ENCODE measurements around the gene CHD9.

CHD9 gene

GRCh38 chr16:53357208-53357586 is 302.4 kb downstream of the CHD9 start (continued):
- TF ChIP-seq, protein P1, sequence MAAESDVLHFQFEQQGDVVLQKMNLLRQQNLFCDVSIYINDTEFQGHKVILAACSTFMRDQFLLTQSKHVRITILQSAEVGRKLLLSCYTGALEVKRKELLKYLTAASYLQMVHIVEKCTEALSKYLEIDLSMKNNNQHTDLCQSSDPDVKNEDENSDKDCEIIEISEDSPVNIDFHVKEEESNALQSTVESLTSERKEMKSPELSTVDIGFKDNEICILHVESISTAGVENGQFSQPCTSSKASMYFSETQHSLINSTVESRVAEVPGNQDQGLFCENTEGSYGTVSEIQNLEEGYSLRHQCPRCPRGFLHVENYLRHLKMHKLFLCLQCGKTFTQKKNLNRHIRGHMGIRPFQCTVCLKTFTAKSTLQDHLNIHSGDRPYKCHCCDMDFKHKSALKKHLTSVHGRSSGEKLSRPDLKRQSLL (tag by site-specific recombination; IDR thresholded peaks at IDR 0.05) = no peak
- no peak for TF ChIP-seq ZXDB (tag by site-specific recombination; IDR thresholded peaks at IDR 0.05)
- TF ChIP-seq ZNF600 (tag by site-specific recombination; IDR thresholded peaks at IDR 0.05) = no peak
- TF ChIP-seq ZNF324 (tag by site-specific recombination; IDR thresholded peaks at IDR 0.05) = no peak

DNA sequence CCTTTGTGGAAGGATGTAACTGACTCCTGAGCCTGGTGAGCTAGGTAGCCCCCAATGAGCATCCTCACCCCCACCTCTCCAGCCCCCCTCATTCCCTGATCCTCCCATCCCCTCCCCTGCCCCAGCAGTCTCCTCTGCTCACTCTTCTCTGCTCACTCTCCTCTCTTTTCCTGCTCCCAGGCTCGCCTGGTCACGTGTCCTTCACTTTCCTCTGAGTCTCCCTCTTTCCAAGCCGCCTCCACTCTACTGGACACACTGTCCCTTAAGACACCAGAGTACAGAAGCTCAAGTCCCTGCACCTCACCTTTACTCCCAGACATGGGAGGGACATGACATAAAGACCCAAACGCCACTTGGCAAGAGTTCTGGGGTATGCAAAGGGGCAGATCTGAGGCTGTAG is 303.2 kb downstream of the CHD9 start:
- Histone ChIP-seq H3K27ac (ENCODE audit: extremely low read depth, low read depth, low read length) (no peak overlapping the region), H3K4me1 (ENCODE audit: control insufficient read depth, insufficient read depth, low read length) (no peaks in the 10 kb centered on the region), H3K4me3 (ENCODE audit: low read depth, low read length) (no peak overlapping the region), H3K9me3 (ENCODE audit: control insufficient read depth, insufficient read depth, low read depth, low read length) (no peaks in the 10 kb centered on the region), H3K36me3 (ENCODE audit: control insufficient read depth in 2 of 2, insufficient read depth in 1 of 2, low read length in 2 of 2) (no peaks in the 10 kb centered on the region)
- TF ChIP-seq ZNF660 (tag by site-specific recombination; IDR thresholded peaks at IDR 0.05) = no peak
- no peak for TF ChIP-seq SETDB1 (IDR thresholded peaks at IDR 0.05; ENCODE audit: insufficient read length, low read length)
- no peak for TF ChIP-seq ZNF560 (tag by site-specific recombination; IDR thresholded peaks at IDR 0.05; ENCODE audit: borderline replicate concordance)
- TF ChIP-seq, protein P2, sequence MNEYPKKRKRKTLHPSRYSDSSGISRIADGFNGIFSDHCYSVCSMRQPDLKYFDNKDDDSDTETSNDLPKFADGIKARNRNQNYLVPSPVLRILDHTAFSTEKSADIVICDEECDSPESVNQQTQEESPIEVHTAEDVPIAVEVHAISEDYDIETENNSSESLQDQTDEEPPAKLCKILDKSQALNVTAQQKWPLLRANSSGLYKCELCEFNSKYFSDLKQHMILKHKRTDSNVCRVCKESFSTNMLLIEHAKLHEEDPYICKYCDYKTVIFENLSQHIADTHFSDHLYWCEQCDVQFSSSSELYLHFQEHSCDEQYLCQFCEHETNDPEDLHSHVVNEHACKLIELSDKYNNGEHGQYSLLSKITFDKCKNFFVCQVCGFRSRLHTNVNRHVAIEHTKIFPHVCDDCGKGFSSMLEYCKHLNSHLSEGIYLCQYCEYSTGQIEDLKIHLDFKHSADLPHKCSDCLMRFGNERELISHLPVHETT (tag by site-specific recombination; IDR thresholded peaks at IDR 0.05) = no peak
- no peak for TF ChIP-seq ZNF280D (tag by site-specific recombination; IDR thresholded peaks at IDR 0.05)
- TF ChIP-seq ZNF10 (tag by site-specific recombination; IDR thresholded peaks at IDR 0.05) = no peak
- no peak for TF ChIP-seq ZNF585B (tag by site-specific recombination; IDR thresholded peaks at IDR 0.05)
- TF ChIP-seq KLF16 (tag by site-specific recombination; IDR thresholded peaks at IDR 0.05) = no peak
- TF ChIP-seq, protein P3, sequence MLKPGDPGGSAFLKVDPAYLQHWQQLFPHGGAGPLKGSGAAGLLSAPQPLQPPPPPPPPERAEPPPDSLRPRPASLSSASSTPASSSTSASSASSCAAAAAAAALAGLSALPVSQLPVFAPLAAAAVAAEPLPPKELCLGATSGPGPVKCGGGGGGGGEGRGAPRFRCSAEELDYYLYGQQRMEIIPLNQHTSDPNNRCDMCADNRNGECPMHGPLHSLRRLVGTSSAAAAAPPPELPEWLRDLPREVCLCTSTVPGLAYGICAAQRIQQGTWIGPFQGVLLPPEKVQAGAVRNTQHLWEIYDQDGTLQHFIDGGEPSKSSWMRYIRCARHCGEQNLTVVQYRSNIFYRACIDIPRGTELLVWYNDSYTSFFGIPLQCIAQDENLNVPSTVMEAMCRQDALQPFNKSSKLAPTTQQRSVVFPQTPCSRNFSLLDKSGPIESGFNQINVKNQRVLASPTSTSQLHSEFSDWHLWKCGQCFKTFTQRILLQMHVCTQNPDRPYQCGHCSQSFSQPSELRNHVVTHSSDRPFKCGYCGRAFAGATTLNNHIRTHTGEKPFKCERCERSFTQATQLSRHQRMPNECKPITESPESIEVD (tag by site-specific recombination; IDR thresholded peaks at IDR 0.05) = no peak
- no peak for TF ChIP-seq ZNF664 (tag by site-specific recombination; IDR thresholded peaks at IDR 0.05)
- TF ChIP-seq ZBTB21 (tag by site-specific recombination; IDR thresholded peaks at IDR 0.05) = no peak
- TF ChIP-seq ZNF266 (tag by site-specific recombination; IDR thresholded peaks at IDR 0.05; ENCODE audit: low read depth) = no peak
- no peak for TF ChIP-seq ZNF157 (tag by site-specific recombination; IDR thresholded peaks at IDR 0.05)
- no peak for TF ChIP-seq ZSCAN5A (tag by site-specific recombination; IDR thresholded peaks at IDR 0.05)
- TF ChIP-seq, protein P4, sequence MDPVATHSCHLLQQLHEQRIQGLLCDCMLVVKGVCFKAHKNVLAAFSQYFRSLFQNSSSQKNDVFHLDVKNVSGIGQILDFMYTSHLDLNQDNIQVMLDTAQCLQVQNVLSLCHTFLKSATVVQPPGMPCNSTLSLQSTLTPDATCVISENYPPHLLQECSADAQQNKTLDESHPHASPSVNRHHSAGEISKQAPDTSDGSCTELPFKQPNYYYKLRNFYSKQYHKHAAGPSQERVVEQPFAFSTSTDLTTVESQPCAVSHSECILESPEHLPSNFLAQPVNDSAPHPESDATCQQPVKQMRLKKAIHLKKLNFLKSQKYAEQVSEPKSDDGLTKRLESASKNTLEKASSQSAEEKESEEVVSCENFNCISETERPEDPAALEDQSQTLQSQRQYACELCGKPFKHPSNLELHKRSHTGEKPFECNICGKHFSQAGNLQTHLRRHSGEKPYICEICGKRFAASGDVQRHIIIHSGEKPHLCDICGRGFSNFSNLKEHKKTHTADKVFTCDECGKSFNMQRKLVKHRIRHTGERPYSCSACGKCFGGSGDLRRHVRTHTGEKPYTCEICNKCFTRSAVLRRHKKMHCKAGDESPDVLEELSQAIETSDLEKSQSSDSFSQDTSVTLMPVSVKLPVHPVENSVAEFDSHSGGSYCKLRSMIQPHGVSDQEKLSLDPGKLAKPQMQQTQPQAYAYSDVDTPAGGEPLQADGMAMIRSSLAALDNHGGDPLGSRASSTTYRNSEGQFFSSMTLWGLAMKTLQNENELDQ (tag by site-specific recombination; IDR thresholded peaks at IDR 0.05; ENCODE audit: low read depth) = no peak
- TF ChIP-seq, protein P5, sequence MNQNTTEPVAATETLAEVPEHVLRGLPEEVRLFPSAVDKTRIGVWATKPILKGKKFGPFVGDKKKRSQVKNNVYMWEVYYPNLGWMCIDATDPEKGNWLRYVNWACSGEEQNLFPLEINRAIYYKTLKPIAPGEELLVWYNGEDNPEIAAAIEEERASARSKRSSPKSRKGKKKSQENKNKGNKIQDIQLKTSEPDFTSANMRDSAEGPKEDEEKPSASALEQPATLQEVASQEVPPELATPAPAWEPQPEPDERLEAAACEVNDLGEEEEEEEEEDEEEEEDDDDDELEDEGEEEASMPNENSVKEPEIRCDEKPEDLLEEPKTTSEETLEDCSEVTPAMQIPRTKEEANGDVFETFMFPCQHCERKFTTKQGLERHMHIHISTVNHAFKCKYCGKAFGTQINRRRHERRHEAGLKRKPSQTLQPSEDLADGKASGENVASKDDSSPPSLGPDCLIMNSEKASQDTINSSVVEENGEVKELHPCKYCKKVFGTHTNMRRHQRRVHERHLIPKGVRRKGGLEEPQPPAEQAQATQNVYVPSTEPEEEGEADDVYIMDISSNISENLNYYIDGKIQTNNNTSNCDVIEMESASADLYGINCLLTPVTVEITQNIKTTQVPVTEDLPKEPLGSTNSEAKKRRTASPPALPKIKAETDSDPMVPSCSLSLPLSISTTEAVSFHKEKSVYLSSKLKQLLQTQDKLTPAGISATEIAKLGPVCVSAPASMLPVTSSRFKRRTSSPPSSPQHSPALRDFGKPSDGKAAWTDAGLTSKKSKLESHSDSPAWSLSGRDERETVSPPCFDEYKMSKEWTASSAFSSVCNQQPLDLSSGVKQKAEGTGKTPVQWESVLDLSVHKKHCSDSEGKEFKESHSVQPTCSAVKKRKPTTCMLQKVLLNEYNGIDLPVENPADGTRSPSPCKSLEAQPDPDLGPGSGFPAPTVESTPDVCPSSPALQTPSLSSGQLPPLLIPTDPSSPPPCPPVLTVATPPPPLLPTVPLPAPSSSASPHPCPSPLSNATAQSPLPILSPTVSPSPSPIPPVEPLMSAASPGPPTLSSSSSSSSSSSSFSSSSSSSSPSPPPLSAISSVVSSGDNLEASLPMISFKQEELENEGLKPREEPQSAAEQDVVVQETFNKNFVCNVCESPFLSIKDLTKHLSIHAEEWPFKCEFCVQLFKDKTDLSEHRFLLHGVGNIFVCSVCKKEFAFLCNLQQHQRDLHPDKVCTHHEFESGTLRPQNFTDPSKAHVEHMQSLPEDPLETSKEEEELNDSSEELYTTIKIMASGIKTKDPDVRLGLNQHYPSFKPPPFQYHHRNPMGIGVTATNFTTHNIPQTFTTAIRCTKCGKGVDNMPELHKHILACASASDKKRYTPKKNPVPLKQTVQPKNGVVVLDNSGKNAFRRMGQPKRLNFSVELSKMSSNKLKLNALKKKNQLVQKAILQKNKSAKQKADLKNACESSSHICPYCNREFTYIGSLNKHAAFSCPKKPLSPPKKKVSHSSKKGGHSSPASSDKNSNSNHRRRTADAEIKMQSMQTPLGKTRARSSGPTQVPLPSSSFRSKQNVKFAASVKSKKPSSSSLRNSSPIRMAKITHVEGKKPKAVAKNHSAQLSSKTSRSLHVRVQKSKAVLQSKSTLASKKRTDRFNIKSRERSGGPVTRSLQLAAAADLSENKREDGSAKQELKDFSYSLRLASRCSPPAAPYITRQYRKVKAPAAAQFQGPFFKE (tag by site-specific recombination; IDR thresholded peaks at IDR 0.05; ENCODE audit: borderline replicate concordance) = no peak
- CTCF ChIA-PET = interaction anchor here (1.6 kb wide), 1 partner anchor 56 kb away, joined by 3 read pairs; no protein-coding TSS in a partner anchor
- POLR2A ChIA-PET = no interaction called here

Measured in HEK293 (cell line).